Thymus (tissue), 11 donors: Measurements from ENCODE around the gene C1orf198. TPM values are rescaled to one million over a fixed set of nuclear protein-coding genes. Genes with fewer than 3 reads are reported as not detected.

ENCODE experiments used
- DNase-seq, 9 donors: peaks; one replicate each; pipeline ENCODE4 v3.0.0-alpha.2; 2013; ENCODE audit warnings: low spot score in 9 of 9, low read depth in 6 of 9, missing footprints in 1 of 9
- H3K27ac ChIP-seq, 2 donors: one replicate each; pipeline ENCODE4 v1.5.1; 2013; ENCODE audit warnings: control low read depth in 1 of 2, low read depth in 1 of 2, low read length in 1 of 2, mild to moderate bottlenecking in 1 of 2, moderate library complexity in 1 of 2
- H3K27me3 ChIP-seq, 2 donors: one replicate each; pipeline ENCODE4 v1.5.1; 2013; ENCODE audit warnings: low read length in 1 of 2; ENCODE audit not compliant: control insufficient read depth in 2 of 2, insufficient read depth in 1 of 2
- H3K36me3 ChIP-seq, 2 donors: one replicate each; pipeline ENCODE4 v1.5.1; 2013; ENCODE audit warnings: low read length in 1 of 2, mild to moderate bottlenecking in 1 of 2, moderate library complexity in 1 of 2; ENCODE audit not compliant: control insufficient read depth in 2 of 2, insufficient read depth in 2 of 2
- H3K4me1 ChIP-seq, 2 donors: one replicate each; pipeline ENCODE4 v1.5.1; 2013; ENCODE audit warnings: low read length in 2 of 2; ENCODE audit not compliant: control insufficient read depth in 2 of 2, insufficient read depth in 2 of 2
- H3K4me3 ChIP-seq, 2 donors: one replicate each; pipeline ENCODE4 v1.5.1; 2013; ENCODE audit warnings: low read length in 2 of 2, control low read depth in 1 of 2, mild to moderate bottlenecking in 1 of 2
- H3K9me3 ChIP-seq, 2 donors: one replicate each; pipeline ENCODE4 v1.5.1; 2013; ENCODE audit warnings: low read length in 1 of 2, mild to moderate bottlenecking in 1 of 2; ENCODE audit not compliant: control insufficient read depth in 2 of 2, insufficient read depth in 1 of 2
- WGBS: extraction: QIAGEN DNeasy Blood & Tissue Kit; methylation state at CpG from one replicate; pipeline ENCODE4 v1.1.7; 2013; 5-methylcytosine and 5-hydroxymethylcytosine counted together
- polyA plus RNA-seq: library from polyadenylated mRNA; stranded (reverse); fragments of 200-250 nt; gene quantifications from one replicate; pipeline ENCODE4 v1.2.3, GENCODE V29; 2013
- total RNA-seq: library from RNA; stranded (reverse); fragments of 120-200 nt; gene quantifications from one replicate; pipeline ENCODE4 v1.2.4, GENCODE V29; 2013
- donor health status: healthy.

The C1orf198 gene
- total and polyA plus RNA-seq, 2 donors, result 10.1 to 14.2 TPM

- Histone ChIP-seq H3K9me3 (no peaks in the 10 kb centered on the region), H3K4me1 (no peaks in the 10 kb centered on the region), H3K27me3 (no peaks in the 10 kb centered on the region), H3K36me3 (no peaks in the 10 kb centered on the region), H3K27ac (no peak overlapping the region), H3K4me3 (no peak overlapping the region)
- WGBS, result 91% methylated on average over 2 of the region's 2 CpGs
- no peak for DNase-seq
Measured at GRCh38 chr1:230804396-230804795, 63.9 kb downstream of the C1orf198 start.

- WGBS, result 93% methylated on average over 9 of the region's 9 CpGs
- peaks cover 0 to 4% of the 10 kb centered on the region in 2 donors for H3K27me3 ChIP-seq
Measured at GRCh38 chr1:230800891-230801840, 67.2 kb downstream of the C1orf198 start.

GRCh38 chr1:230798491-230798890, 69.8 kb downstream of the C1orf198 start:
- 94% methylated on average over 5 of the region's 5 CpGs for WGBS
- Histone ChIP-seq H3K4me3 (no peak overlapping the region), H3K27me3 (peaks cover 0 to 6% of the 10 kb centered on the region in 2 donors), H3K36me3 (no peaks in the 10 kb centered on the region), H3K27ac (no peak overlapping the region), H3K4me1 (no peaks in the 10 kb centered on the region), H3K9me3 (no peaks in the 10 kb centered on the region)
- DNase-seq, result no peak

More at GRCh38 chr1:230800891-230801840, 67.2 kb downstream of the C1orf198 start:
- DNase-seq, result no peak
- Histone ChIP-seq H3K4me3 (no peak overlapping the region), H3K36me3 (no peaks in the 10 kb centered on the region), H3K4me1 (no peaks in the 10 kb centered on the region), H3K9me3 (no peaks in the 10 kb centered on the region), H3K27ac (no peak overlapping the region)

DNA sequence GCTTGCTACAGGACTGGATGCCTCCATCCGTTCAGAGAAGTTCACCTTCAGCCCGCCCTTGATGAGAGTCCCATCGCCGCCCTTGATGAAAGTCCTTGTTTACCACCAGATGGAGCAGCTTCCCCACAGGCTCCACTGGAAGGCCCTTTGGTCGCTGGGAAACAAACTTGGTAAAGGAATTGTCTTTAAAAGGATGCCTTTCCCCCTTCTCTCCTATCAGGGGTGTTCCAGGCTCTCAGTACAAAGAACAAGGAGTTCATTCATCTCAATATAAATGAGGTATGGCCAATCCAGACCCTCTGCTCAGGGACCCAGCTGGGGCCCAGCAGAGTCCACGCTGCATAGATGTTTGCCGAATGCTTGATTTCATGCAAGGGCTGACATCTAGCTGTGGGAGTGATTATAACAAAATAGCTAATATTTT, 70.4 kb downstream of the C1orf198 start:
- no peak overlapping the region for H3K4me3 ChIP-seq
- WGBS, result 42% methylated on average over 7 of the region's 7 CpGs
- H3K27me3 ChIP-seq, result peaks cover 0 to 6% of the 10 kb centered on the region in 2 donors
- no peaks in the 10 kb centered on the region for H3K4me1 ChIP-seq
- H3K36me3 ChIP-seq, result no peaks in the 10 kb centered on the region
- H3K27ac ChIP-seq, result no peak overlapping the region
- H3K9me3 ChIP-seq, result no peaks in the 10 kb centered on the region
- DNase-seq, result peak in 5 of 9 donors; percentile 2 to 22 (median 10)

DNA sequence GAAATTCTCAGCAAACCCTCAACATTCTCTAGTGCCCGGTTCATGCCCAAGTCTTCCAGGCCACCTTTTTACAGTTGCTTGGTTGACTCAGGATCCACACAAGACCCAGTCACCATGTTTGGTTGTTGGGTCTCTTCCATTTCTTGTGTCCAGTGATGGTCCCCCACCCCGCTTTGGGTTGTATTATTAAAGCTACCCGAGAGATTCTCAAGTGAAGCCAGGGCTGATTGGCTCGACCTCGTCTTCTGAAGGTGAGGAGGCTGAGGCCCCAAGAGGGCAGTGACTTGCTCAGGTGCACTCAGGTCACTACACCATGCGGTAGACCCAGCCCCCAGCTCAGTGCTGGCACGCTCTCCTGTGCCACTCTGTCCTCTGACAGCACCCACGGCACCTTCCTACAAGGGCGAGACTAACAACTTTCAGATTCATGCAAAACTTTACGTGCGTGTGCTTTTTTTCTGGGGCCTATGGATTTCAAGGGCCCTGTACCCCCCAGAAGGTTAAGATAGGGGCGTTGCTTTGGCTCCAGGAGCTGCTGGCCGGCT, 70.9 kb downstream of the C1orf198 start:
- H3K4me3 ChIP-seq, result no peak overlapping the region

DNA sequence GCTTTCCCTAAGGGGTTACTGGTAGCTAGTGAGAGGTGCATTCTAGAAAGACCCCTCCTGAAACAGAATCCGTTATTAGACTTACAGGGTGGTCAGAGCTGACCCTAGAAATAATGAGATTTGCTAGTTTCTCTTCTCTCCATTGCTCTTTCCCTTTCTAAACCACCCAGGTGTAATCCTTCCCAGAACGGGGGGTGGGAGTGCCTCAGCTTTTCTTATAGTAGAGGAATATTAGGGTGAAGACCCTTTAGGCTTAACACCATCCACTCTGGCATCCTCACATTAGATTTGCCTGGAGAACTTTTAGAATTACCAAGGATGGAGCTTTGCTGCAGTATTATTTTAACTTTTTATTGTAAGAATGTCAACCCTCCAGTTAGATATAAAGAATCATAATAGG, 71.7 kb downstream of the C1orf198 start:
- H3K27me3 ChIP-seq, result peaks cover 0 to 6% of the 10 kb centered on the region in 2 donors
- no peak overlapping the region for H3K27ac ChIP-seq
- H3K9me3 ChIP-seq, result no peaks in the 10 kb centered on the region
- DNase-seq, result no peak
- H3K36me3 ChIP-seq, result no peaks in the 10 kb centered on the region
- WGBS, result 65% methylated on average over 2 of the region's 2 CpGs
- H3K4me3 ChIP-seq, result no peak overlapping the region
- H3K4me1 ChIP-seq, result no peaks in the 10 kb centered on the region

More for the DNA sequence above, 70.9 kb downstream of the C1orf198 start:
- H3K4me1 ChIP-seq, result no peaks in the 10 kb centered on the region
- no peak for DNase-seq
- H3K27me3 ChIP-seq, result peaks cover 0 to 6% of the 10 kb centered on the region in 2 donors
- H3K9me3 ChIP-seq, result no peaks in the 10 kb centered on the region
- no peak overlapping the region for H3K27ac ChIP-seq
- H3K36me3 ChIP-seq, result no peaks in the 10 kb centered on the region
- 84% methylated on average over 13 of the region's 13 CpGs for WGBS

DNA sequence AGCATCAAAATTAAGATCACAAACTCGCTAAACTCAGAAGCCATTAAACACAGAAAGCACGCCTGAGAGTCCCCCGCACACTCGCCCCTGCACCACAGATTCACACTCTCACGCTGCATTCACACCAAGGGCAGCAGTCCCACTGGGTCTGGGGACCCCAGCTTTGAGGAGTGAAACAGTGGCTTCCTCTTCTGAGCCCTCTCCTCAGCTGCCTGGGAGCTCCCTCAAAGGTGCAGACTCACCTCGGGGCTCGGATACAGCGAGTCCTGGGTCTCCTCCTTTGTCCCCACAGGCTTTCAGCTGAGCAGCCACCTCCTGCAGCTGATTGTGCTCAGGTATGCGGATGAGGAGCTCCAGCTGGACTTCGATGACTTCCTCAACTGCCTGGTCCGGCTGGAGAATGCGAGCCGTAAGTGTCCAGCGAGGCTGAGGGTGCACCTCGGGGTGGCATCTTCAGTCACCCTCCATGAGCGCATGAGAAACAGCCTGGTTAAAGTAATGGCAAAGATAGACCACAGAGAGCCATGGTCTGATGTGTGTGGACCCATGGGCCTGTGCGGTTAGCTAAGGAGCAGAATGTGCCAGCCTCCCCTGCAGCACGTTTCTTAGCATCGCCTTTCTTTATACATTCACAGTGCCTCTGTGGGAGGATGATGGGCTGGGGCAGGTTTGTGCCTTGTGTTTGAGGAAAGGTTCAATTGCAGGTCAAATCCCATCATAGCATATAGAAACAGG, 73.3 kb downstream of the C1orf198 start:
- WGBS, result 89% methylated on average over 19 of the region's 19 CpGs
- no peaks in the 10 kb centered on the region for H3K36me3 ChIP-seq
- DNase-seq, result no peak

DNA sequence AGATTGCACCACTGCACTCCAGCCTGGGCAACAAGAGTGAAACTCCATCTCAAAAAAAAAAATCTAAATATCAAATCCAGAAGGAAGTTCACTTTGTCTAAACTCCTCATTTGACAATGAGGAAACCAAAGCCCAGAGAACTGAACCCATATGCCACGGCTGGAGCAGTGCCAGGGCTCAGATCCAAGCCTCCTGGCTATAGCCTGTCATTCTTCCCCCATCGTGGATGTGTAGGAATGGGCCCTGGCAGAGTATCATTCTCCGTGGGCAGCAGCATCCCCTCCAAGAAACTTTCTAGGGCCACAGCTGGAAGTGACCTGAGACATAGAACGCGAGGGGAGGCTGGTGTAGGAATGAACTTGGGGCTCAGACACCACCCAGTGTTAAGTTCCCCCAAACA, 73.9 kb downstream of the C1orf198 start:
- Histone ChIP-seq H3K36me3 (no peaks in the 10 kb centered on the region), H3K27ac (no peak overlapping the region), H3K9me3 (no peaks in the 10 kb centered on the region), H3K4me3 (no peak overlapping the region), H3K27me3 (peaks cover 0 to 6% of the 10 kb centered on the region in 2 donors), H3K4me1 (no peaks in the 10 kb centered on the region)
- DNase-seq, result no peak
- WGBS, result 82% methylated on average over 5 of the region's 5 CpGs

More for the DNA sequence above, 73.3 kb downstream of the C1orf198 start:
- H3K9me3 ChIP-seq, result no peaks in the 10 kb centered on the region
- peaks cover 0 to 6% of the 10 kb centered on the region in 2 donors for H3K27me3 ChIP-seq
- H3K27ac ChIP-seq, result no peak overlapping the region
- no peak overlapping the region for H3K4me3 ChIP-seq
- no peaks in the 10 kb centered on the region for H3K4me1 ChIP-seq

- no peak for DNase-seq
- peaks cover 0 to 6% of the 10 kb centered on the region in 2 donors for H3K27me3 ChIP-seq
- 97% methylated on average over 9 of the region's 9 CpGs for WGBS
Measured at GRCh38 chr1:230793463-230793745, 74.9 kb downstream of the C1orf198 start.

More at GRCh38 chr1:230793463-230793745, 74.9 kb downstream of the C1orf198 start:
- no peak overlapping the region for H3K27ac ChIP-seq
- H3K4me1 ChIP-seq, result no peaks in the 10 kb centered on the region
- H3K9me3 ChIP-seq, result no peaks in the 10 kb centered on the region
- no peaks in the 10 kb centered on the region for H3K36me3 ChIP-seq
- no peak overlapping the region for H3K4me3 ChIP-seq
